Right cardiac atrium (tissue), 5 donors: Measurements from ENCODE around the gene ERF. TPM values are rescaled to one million over a fixed set of nuclear protein-coding genes. Genes with fewer than 3 reads are reported as not detected.

Experiments
- ATAC-seq, 2 donors: fragments of 200-7000 bp; cut with Tn5 transposase; one replicate each; pipeline versions ENCODE4 v1.8.0 to v1.9.1; 2020; ENCODE audit warnings: moderate library complexity in 2 of 2, mild to moderate bottlenecking in 1 of 2
- DNase-seq, 3 donors: peaks; one replicate each; pipeline ENCODE4 v3.0.0-alpha.2; 2020
- H3K27ac ChIP-seq: one replicate; pipeline ENCODE4 v1.5.1; 2013; ENCODE audit warnings: mild to moderate bottlenecking, low read length, control low read depth, moderate library complexity
- H3K27me3 ChIP-seq: one replicate; pipeline ENCODE4 v1.6.1; 2013; ENCODE audit not compliant: control insufficient read depth, insufficient read depth
- H3K4me1 ChIP-seq: one replicate; pipeline ENCODE4 v1.6.1; 2013; ENCODE audit warnings: low read length; ENCODE audit not compliant: control insufficient read depth, insufficient read depth
- H3K4me3 ChIP-seq: one replicate; pipeline ENCODE4 v1.5.1; 2013; ENCODE audit warnings: low read length, control low read depth
- H3K9me3 ChIP-seq: one replicate; pipeline ENCODE4 v1.6.1; 2013; ENCODE audit warnings: low read length; ENCODE audit not compliant: control insufficient read depth
- WGBS: extraction: QIAGEN DNeasy Blood & Tissue Kit; methylation state at CpG from one replicate; pipeline ENCODE4 v1.1.7; 2013; 5-methylcytosine and 5-hydroxymethylcytosine counted together
- intact Hi-C, 4 donors: fragments of 100-400 bp; cut with DNase I; formaldehyde crosslinking; loops; one replicate each; pipeline versions ENCODE4 v1.11.0 to v1.14.0; 2022 to 2023
- polyA plus RNA-seq: library from polyadenylated mRNA; stranded (reverse); fragments of 200-250 nt; gene quantifications from one replicate; pipeline ENCODE4 v1.2.3, GENCODE V29; 2013
- total RNA-seq, 4 donors: library from RNA; stranded (reverse); fragmentation: NEBNext Ultra II Directional; extraction: Animal tissue kit (Norgen Biotek cat#: 25700); gene quantifications; one replicate each; pipeline ENCODE4 v1.2.1, GENCODE V29; 2021
- donor health status: healthy with polysubstance abuse.
- donor health status: DM: no; HTN: yes; CAD: no.
- donor health status: DM: no; HTN: no; CAD: no.
- donor health status: DM: no; HTN: yes; CAD: no; lungs with severe emphysema.
- donor health status: DM: yes; HTN: yes; CAD: no.

Gene ERF
- total and polyA plus RNA-seq, 5 donors: 33.3 to 58.1 (median 44.4) TPM

DNA sequence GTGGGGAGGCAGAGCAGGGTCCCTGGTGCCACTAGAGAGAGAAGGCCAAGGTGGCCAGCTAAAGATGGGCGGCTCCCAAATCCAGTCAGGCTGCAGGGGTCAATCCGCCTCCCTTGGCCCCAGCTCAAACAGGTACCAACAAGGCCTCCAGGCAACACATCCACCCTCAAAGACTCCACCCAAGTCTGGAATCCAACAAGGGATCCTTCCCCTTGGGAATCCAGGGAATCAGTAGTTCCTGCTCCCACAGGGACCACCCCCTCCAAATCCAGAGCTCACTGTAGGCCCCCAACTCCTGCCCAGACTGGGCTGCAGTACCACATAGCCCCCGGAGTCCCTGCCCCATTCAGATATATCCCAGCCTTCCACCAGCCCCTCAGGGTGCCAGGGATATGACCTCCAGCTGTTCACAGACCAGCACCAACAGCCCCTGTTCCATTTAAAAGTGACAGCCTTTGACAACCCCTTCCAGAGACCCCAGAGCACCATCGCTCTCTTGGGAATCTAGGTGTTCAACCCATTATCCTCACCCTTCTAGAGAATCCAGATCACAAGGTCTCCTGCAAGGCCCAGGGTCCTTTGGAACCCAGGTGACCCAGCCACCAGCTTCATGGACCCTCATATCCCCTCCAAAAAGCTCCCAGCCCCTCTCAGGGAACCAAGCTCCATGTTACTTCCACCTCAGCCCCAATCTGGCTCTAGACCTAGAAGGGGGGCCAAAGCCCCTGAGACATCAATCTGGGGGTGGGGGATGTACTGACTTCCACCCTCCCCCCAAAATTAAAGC is 3.2 kb downstream of the ERF start:
- intact Hi-C loops: no loop called here
- Histone ChIP-seq H3K9me3 (no peaks in the 10 kb centered on the region), H3K4me3 (peak overlapping the region; percentile 89), H3K4me1 (peaks cover 13% of the 10 kb centered on the region), H3K27ac (peak overlapping the region; percentile 73), H3K27me3 (no peaks in the 10 kb centered on the region)
- ATAC-seq: no peak
- peak in 1 of 3 donors; percentile 35 for DNase-seq
- 51% methylated on average over 4 of the region's 4 CpGs for WGBS

DNA sequence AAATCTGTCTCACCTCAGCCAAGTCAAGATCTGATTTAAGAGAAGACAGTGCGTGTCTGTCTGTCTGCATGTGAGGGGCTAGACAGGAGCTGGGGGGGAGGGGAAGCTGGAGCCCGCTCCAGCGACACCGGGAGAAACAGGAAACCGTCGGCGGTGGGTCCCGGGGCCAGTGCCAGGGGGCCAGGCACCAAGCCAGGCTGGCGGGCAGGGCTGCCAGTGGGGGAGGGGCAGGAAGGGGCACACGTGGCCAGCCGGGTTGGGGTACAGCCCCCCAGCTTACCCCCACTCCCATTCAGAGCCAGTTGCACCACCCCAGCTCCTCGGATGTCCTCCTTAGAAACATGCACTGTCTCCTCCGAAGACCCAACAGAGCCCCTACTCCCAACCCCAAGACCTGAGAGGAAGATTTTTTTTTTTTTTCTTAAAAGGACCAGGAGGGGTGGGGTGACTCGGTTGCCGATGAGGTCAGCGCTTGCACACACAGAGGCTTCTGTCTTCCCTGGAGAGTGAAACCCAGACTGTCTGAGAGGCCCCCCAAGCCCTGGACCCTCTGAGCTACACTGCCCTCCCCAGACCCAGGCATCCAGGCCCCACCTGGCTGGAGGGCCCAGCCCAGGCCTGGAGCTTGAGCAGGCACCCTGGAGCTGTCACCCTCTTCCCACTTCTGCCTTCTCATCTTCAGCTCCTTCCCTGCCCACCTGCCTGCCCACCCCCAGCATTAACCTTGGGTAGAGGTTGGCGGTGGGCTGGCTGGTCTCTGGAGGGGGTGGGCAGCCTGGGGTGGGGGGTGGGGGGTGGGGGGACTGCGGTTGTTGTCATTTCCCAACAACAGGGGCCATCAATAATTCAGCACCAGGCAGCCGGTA is 4.0 kb downstream of the ERF start:
- Histone ChIP-seq H3K9me3 (no peaks in the 10 kb centered on the region), H3K27ac (peak overlapping the region; percentile 75), H3K27me3 (no peaks in the 10 kb centered on the region), H3K4me1 (peaks cover 13% of the 10 kb centered on the region), H3K4me3 (peak overlapping the region; percentile 10)
- 5% methylated on average over 19 of the region's 19 CpGs for WGBS
- DNase-seq (peak; percentile 69 to 83 (median 82)), ATAC-seq (no peak)
- intact Hi-C loops: no loop called here

DNA sequence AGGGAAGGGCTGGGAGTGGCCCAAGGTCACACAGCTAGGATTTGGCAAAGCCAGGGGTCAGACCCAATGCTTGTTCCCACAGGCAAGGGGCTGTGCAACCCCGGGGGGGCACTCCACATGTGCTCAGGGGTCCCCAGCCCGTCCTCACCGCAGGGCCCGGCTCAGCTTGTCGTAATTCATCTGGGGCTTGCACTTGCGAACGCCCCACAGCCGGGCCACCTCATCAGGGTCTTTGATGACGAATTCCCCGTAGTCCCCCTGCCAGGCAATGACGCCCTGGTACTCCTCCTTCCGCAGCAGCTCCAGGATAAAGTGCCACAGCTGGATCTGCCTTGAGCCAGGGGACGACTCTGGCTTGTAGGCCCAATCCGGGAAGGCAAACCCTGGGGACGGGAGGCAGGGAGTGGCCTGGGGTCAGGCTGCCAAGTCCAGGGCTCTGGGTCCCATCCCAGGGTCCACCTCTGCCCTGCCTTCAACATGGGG is 4.7 kb downstream of the ERF start:
- no peaks in the 10 kb centered on the region for H3K9me3 ChIP-seq
- H3K4me3 ChIP-seq: no peak overlapping the region
- peak; percentile 80 to 85 (median 84) for DNase-seq
- intact Hi-C loops: no loop called here
- 27% methylated on average over 15 of the region's 15 CpGs for WGBS
- peaks cover 13% of the 10 kb centered on the region for H3K4me1 ChIP-seq
- H3K27ac ChIP-seq: peak overlapping the region; percentile 75
- no peaks in the 10 kb centered on the region for H3K27me3 ChIP-seq
- peak in 1 of 2 donors; percentile 5 for ATAC-seq

DNA sequence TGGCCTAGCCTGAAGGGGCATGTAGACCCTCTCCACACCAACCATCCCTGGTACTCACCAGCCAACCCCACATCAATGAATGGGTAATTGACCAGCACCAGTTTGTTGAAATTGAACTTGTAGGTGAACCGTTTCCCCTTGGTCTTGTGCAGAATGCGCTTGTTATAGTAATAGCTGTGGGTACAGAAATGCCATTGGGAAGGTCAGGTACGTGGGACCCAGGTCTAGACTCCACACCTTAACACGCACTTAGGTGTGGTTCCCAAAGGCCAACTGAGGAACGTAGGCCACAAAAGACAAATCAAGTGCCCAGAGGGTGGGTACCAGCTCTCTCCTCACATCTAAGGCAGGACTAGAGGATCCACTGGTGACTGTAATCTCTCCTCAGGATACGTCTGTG is 5.2 kb downstream of the ERF start:
- intact Hi-C loops: loop anchor here (5.0 kb wide), 2 partner anchors 33 to 48 kb away; no protein-coding TSS in a partner anchor
- WGBS: 59% methylated on average over 6 of the region's 6 CpGs
- no peak for ATAC-seq
- DNase-seq: no peak
- Histone ChIP-seq H3K4me1 (peaks cover 18% of the 10 kb centered on the region), H3K27ac (peak overlapping the region; percentile 75), H3K27me3 (no peaks in the 10 kb centered on the region), H3K4me3 (no peak overlapping the region), H3K9me3 (no peaks in the 10 kb centered on the region)

DNA sequence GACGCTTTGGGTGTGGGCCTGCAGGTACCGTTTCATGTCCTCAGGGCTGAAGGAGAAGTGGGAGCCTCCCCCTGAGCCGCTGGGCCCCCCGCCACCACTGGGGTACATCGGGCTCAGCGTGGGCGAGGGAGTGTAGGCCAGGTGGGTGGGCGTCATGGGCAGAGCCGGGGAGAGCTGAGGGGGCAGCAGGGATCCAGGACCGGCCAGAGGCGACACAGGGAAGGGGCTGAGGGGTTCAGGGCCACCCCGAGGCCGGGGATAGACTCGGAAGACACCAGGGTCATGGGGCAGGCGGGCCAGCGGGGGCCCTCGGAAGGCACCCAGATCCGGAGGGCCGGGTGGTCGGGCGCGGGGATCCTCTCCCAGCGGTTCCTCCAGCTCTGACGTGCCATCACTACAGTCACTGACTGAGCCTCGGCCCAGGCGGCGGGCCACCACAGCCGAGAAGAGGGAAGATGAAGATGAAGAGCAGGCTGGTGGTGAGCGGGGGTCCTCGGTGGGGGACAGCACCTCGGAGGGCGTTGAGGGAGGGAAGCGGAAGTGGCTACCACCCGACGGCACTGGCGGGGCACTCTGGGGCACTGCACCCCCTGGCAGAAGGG is 5.7 kb downstream of the ERF start:
- Histone ChIP-seq H3K9me3 (no peaks in the 10 kb centered on the region), H3K4me1 (peaks cover 18% of the 10 kb centered on the region), H3K4me3 (no peak overlapping the region), H3K27ac (no peak overlapping the region), H3K27me3 (no peaks in the 10 kb centered on the region)
- no peak for ATAC-seq
- peak in 1 of 3 donors; percentile 73 for DNase-seq
- intact Hi-C loops: loop anchor here (5.0 kb wide), 2 partner anchors 33 to 48 kb away; no protein-coding TSS in a partner anchor
- 77% methylated on average over 36 of the region's 36 CpGs for WGBS

DNA sequence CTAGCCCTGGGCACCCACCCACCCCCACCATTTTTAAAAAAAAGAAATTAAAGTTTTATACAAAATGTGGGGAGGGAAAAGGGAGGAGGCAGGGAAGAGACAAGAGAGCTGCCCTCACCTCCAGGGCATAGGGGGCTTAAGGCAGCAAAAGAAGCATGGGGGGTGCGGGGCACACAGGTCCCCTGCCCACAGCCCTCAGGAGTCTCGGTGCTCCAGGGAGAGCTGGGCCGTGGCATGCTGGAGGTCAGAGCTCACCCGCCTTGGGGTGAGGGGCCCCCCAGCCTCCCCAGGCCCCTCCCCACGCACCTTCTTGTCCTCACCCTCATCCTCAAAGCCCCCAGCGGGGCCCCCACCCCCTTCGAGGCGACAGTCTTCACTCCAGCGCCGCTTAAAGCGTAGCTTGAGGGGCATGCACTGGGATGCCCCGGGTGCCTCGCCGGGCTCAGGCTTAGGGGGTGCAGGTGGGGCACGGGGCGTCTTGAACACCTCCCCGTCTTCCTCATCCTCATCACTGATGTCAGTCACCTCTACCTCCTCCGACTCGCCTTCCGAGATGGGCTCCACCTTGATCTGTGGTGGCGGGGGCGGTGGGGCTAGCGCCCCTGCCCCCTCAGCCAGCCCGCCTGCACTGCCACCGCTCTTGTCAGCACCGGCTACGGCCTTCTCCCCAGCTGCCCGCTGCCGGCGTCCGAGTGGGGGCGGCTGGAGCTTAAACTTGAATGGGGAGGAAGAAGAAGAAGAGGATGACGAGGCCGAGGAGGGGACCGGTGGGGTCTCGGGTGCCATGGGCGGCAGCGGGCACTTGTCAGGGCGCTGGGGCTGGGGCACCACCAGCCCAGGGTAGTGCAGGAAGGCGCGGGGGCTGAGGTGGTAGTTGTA is 6.4 kb downstream of the ERF start:
- H3K4me1 ChIP-seq: peaks cover 18% of the 10 kb centered on the region
- 82% methylated on average over 41 of the region's 41 CpGs for WGBS
- intact Hi-C loops: loop anchor here (5.0 kb wide), 2 partner anchors 34 to 49 kb away; no protein-coding TSS in a partner anchor

DNA sequence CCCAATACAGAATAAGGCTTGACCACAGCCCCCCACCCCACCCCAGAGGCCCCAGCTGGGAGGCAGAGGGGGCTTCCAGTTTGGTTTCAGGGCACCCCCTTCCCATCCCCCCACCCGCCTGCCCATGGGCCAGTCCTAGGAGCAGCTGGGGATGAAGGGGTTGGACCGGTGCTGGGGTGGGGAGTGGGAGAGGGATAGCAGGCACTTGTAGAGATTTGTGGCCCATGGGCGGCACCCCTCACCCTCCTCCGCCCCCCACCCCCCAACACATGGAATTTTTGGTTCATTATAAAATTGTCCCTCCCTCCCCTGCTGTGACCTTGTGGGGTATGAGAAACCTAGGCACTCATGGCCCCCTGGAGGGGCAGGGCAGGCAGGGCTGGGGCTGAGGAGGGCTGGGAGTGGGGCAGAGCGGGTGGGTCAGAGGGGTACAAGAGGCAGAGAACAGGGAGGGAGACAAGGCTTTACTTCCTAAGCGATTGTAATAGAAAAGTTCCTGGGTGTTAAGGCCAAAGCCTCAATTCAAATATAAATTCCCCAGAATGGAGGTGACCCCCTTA is 7.2 kb downstream of the ERF start:
- DNase-seq: no peak
- no peaks in the 10 kb centered on the region for H3K9me3 ChIP-seq
- H3K27ac ChIP-seq: no peak overlapping the region
- H3K4me1 ChIP-seq: peaks cover 18% of the 10 kb centered on the region
- WGBS: 86% methylated on average over 6 of the region's 6 CpGs
- no peak for ATAC-seq
- H3K27me3 ChIP-seq: no peaks in the 10 kb centered on the region
- intact Hi-C loops: loop anchor here (5.0 kb wide), 2 partner anchors 35 to 50 kb away; no protein-coding TSS in a partner anchor
- no peak overlapping the region for H3K4me3 ChIP-seq

More for the DNA sequence above, 6.4 kb downstream of the ERF start:
- Histone ChIP-seq H3K4me3 (no peak overlapping the region), H3K27ac (no peak overlapping the region), H3K27me3 (no peaks in the 10 kb centered on the region), H3K9me3 (no peaks in the 10 kb centered on the region)
- no peak for DNase-seq
- ATAC-seq: no peak

DNA sequence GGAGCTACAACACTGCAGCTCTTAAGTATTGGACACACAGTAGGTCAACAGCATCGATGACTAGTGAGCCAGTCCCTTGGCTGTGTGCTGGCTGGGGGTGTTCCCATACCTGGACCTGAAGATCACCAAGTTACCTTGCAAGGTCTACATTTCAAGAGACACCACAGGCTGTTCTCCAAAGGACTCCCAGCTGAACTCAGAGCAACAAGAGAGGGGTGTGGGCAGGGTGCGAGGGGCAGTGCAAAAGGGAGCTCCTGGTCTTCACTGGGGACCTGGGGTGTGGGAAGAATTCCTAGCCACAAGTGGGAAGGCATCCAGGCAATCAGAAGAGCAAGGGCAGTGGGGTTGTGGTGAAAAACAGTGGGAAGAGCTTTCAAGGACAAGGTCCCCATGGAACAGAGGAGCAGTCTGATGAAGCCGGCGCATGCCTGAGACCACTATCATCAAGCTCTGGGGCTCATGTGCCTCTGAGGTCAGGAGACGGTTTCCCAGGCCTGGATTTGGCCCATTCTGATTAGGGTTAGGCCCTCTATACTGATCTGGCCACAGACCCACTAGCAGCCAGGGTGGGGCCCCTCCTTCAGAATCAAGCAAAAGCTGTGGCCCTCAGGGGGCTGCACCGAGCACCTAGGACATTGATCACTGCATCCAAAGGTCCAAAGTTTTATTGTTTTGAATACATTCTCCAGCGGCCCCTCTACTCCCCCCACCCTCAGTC is 7.8 kb downstream of the ERF start:
- no peaks in the 10 kb centered on the region for H3K27me3 ChIP-seq
- H3K4me1 ChIP-seq: peaks cover 18% of the 10 kb centered on the region
- WGBS: 53% methylated on average over 7 of the region's 7 CpGs
- H3K4me3 ChIP-seq: no peak overlapping the region
- intact Hi-C loops: loop anchor here (5.0 kb wide), 2 partner anchors 35 to 50 kb away; no protein-coding TSS in a partner anchor
- H3K9me3 ChIP-seq: no peaks in the 10 kb centered on the region
- H3K27ac ChIP-seq: peak overlapping the region; percentile 25
- DNase-seq: no peak
- no peak for ATAC-seq

DNA sequence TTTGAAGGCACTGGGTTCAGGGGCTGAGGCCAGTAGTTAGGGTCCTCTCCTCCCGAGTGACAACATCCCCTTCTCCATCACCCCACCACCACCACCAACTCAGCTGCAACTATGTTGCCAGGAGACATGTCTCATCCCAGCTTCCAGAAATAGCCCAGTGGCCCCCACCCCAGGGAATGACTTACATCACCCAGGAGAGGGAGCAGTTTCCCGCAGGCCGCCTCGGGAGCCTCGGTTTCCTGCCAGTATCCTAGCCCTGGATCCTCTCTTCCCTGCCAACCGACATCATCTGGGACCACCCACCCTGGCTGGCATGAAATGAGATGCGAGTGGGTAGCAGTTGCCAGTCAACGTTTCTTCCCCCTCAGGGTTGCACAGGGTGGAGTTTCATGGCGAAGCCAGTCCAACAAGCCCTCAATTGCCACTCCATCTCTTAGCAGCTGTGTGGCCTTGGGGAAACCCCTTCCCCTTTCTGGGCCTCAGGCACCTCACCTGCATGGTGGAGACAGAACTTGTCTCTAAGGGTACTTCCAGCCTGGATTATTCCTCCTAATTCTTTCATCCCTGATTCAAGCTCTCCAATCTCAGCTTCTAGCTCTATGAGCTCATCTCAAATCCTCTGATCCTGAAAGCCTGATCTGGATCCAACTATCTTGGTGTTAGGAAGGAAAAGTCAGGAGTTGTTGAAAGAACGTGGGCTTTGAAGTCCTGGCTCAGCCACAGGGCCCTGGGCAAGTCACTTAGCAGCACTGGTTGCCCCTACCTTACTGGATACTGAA is 8.6 kb downstream of the ERF start:
- intact Hi-C loops: loop anchor here (5.0 kb wide), 2 partner anchors 36 to 51 kb away; no protein-coding TSS in a partner anchor
- DNase-seq (peak; percentile 82 to 88 (median 88)), ATAC-seq (peak in 1 of 2 donors; percentile 1)
- peak overlapping the region; percentile 25 for H3K27ac ChIP-seq
- H3K4me3 ChIP-seq: no peak overlapping the region
- H3K27me3 ChIP-seq: no peaks in the 10 kb centered on the region
- WGBS: 13% methylated on average over 10 of the region's 10 CpGs
- H3K4me1 ChIP-seq: peaks cover 14% of the 10 kb centered on the region
- H3K9me3 ChIP-seq: no peaks in the 10 kb centered on the region
